Measurements from ENCODE around the gene PLIN4. TPM values are rescaled to one million over a fixed set of nuclear protein-coding genes. Genes with fewer than 3 reads are reported as not detected.

Gene PLIN4
- total and polyA plus RNA-seq, 9 of the 15 experiments (the other 6 are each of a cell fraction or from before 2014, with no cell fraction given) = 0.04 to 0.16 (median 0.07) TPM; not detected in 3

DNA sequence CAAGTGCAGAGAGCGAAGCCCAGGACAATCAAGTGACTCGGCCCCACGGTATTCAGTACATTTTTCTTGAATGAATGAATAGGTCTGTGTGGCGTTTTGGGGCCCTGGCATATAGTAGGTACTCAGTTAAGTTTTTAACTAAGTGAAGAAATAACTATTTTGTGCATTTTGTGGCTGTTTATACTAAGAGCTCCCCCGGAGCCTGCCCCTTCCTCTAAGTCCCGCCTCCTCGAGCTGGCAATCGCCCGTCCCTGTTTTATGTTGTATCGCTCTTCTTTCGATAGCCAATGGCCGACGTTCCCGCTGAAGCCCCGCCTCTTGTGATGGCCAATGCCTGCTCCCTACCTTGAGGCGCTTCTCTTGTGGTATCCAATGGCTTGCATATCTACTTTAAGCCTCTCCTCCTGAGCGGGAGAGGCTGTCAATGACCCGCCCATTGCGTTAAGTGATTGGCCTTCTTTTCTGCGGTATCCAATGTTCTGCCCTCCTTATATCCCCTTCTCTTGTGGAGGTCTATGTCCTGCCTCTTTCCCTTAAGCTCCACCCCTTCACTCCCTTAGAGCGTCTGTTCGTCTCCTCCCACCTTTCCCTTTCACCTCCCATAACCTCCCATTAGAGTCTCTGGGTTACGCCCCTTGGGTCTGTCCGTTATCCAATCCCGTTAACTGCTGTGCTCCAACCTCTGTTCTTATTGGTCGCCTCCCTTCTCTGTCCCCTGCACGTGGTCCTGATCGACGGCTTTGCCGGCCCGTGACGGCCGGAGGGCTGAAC, 46.7 kb downstream of the PLIN4 start (continued):
- no peak for TF ChIP-seq ZNF354B (CRISPR knock-in tag; IDR thresholded peaks at IDR 0.05)
- TF ChIP-seq HDAC2 (IDR thresholded peaks at IDR 0.05) = peak; percentile 43; the same call in 1 of the 2 replicates
- no peak for TF ChIP-seq TSC22D4 (tag; IDR thresholded peaks at IDR 0.05)
- no peak for TF ChIP-seq U2AF2 (optimal IDR thresholded peaks at IDR 0.05; ENCODE audit: low read depth, low read length)
- TF ChIP-seq, protein P1, sequence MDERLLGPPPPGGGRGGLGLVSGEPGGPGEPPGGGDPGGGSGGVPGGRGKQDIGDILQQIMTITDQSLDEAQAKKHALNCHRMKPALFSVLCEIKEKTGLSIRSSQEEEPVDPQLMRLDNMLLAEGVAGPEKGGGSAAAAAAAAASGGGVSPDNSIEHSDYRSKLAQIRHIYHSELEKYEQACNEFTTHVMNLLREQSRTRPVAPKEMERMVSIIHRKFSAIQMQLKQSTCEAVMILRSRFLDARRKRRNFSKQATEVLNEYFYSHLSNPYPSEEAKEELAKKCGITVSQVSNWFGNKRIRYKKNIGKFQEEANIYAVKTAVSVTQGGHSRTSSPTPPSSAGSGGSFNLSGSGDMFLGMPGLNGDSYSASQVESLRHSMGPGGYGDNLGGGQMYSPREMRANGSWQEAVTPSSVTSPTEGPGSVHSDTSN (CRISPR knock-in tag; IDR thresholded peaks at IDR 0.05; ENCODE audit: low read depth) = peak; percentile 99
- TF ChIP-seq, protein P1 (tag; conservative IDR thresholded peaks at IDR 0.05; ENCODE audit: low read depth) = peak; percentile 100
- TF ChIP-seq LARP7 (IDR thresholded peaks at IDR 0.05) = no peak
- no peak; the same call in 1 of the 2 replicates for TF ChIP-seq ESRRA (IDR thresholded peaks at IDR 0.05; ENCODE audit: borderline replicate concordance, low read depth)
- TF ChIP-seq RAD21 (CRISPR knock-in tag; conservative IDR thresholded peaks at IDR 0.05 in 1 of 2, IDR thresholded peaks at IDR 0.05 in 1 of 2) = no peak
- TF ChIP-seq HNRNPL (IDR thresholded peaks at IDR 0.05; ENCODE audit: low read depth, low read length) = no peak
- TF ChIP-seq, protein P2, sequence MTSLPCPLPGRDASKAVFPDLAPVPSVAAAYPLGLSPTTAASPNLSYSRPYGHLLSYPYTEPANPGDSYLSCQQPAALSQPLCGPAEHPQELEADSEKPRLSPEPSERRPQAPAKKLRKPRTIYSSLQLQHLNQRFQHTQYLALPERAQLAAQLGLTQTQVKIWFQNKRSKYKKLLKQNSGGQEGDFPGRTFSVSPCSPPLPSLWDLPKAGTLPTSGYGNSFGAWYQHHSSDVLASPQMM (CRISPR knock-in tag; IDR thresholded peaks at IDR 0.05) = no peak
- no peak for TF ChIP-seq PCBP2 (IDR thresholded peaks at IDR 0.05; ENCODE audit: low read depth, low read length, poor library complexity, severe bottlenecking)
- TF ChIP-seq, protein P3, sequence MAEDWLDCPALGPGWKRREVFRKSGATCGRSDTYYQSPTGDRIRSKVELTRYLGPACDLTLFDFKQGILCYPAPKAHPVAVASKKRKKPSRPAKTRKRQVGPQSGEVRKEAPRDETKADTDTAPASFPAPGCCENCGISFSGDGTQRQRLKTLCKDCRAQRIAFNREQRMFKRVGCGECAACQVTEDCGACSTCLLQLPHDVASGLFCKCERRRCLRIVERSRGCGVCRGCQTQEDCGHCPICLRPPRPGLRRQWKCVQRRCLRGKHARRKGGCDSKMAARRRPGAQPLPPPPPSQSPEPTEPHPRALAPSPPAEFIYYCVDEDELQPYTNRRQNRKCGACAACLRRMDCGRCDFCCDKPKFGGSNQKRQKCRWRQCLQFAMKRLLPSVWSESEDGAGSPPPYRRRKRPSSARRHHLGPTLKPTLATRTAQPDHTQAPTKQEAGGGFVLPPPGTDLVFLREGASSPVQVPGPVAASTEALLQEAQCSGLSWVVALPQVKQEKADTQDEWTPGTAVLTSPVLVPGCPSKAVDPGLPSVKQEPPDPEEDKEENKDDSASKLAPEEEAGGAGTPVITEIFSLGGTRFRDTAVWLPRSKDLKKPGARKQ (CRISPR knock-in tag; IDR thresholded peaks at IDR 0.05) = no peak
- TF ChIP-seq, protein P4, sequence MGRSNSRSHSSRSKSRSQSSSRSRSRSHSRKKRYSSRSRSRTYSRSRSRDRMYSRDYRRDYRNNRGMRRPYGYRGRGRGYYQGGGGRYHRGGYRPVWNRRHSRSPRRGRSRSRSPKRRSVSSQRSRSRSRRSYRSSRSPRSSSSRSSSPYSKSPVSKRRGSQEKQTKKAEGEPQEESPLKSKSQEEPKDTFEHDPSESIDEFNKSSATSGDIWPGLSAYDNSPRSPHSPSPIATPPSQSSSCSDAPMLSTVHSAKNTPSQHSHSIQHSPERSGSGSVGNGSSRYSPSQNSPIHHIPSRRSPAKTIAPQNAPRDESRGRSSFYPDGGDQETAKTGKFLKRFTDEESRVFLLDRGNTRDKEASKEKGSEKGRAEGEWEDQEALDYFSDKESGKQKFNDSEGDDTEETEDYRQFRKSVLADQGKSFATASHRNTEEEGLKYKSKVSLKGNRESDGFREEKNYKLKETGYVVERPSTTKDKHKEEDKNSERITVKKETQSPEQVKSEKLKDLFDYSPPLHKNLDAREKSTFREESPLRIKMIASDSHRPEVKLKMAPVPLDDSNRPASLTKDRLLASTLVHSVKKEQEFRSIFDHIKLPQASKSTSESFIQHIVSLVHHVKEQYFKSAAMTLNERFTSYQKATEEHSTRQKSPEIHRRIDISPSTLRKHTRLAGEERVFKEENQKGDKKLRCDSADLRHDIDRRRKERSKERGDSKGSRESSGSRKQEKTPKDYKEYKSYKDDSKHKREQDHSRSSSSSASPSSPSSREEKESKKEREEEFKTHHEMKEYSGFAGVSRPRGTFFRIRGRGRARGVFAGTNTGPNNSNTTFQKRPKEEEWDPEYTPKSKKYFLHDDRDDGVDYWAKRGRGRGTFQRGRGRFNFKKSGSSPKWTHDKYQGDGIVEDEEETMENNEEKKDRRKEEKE (IDR thresholded peaks at IDR 0.05; ENCODE audit: borderline replicate concordance in 1 of 2, control insufficient read depth in 1 of 2, low read depth in 2 of 2, low read length in 1 of 2) = no peak
- no peak for TF ChIP-seq CBFB (CRISPR knock-in tag; IDR thresholded peaks at IDR 0.05)
- no peak for TF ChIP-seq RBM34 (IDR thresholded peaks at IDR 0.05; ENCODE audit: borderline replicate concordance, insufficient read depth, low read length)
- TF ChIP-seq CHD1 (IDR thresholded peaks at IDR 0.05; ENCODE audit: low read length) = peak; percentile 51
- TF ChIP-seq XRCC3 (IDR thresholded peaks at IDR 0.05) = no peak
- TF ChIP-seq ZNF507 (tag; conservative IDR thresholded peaks at IDR 0.05) = no peak

Data from K562 (cell line).